HepG2 (cell line): ENCODE data around the gene SCYL1. TPM values are rescaled to one million over a fixed set of nuclear protein-coding genes. Genes with fewer than 3 reads are reported as not detected.

ENCODE experiments used
- ETV6 ChIP-seq: sonication (generic); formaldehyde crosslinking; conservative IDR thresholded peaks from 2 replicates; pipeline ENCODE4 v1.4.0; 2020; ENCODE audit warnings: missing genetic modification reagents
- GMEB1 ChIP-seq: sonication (generic); formaldehyde crosslinking; IDR thresholded peaks from 2 replicates; pipeline ENCODE4 v1.5.1; 2020; ENCODE audit warnings: missing genetic modification reagents, mild to moderate bottlenecking, borderline replicate concordance
- NR3C1 ChIP-seq: sonication (generic); formaldehyde crosslinking; IDR thresholded peaks from 2 replicates; pipeline ENCODE4 v1.4.0; 2020; ENCODE audit warnings: missing genetic modification reagents
- PRMT3 ChIP-seq: sonication (generic); formaldehyde crosslinking; IDR thresholded peaks from 2 replicates; pipeline ENCODE4 v1.8.1; 2022; ENCODE audit warnings: low read depth, mild to moderate bottlenecking, moderate library complexity, missing genetic modification reagents, borderline replicate concordance
- SNAPC4 ChIP-seq: sonication (generic); formaldehyde crosslinking; IDR thresholded peaks from 2 replicates; pipeline ENCODE4 v1.4.0; 2020; ENCODE audit warnings: mild to moderate bottlenecking, missing genetic modification reagents
- ZBED4 ChIP-seq: sonication (generic); formaldehyde crosslinking; IDR thresholded peaks from 2 replicates; pipeline ENCODE4 v1.4.0; 2020; ENCODE audit warnings: missing genetic modification reagents, borderline replicate concordance
- ZNF597 ChIP-seq: sonication (generic); formaldehyde crosslinking; IDR thresholded peaks from 2 replicates; pipeline ENCODE4 v1.5.0; 2020; ENCODE audit warnings: missing genetic modification reagents
- ZNF609 ChIP-seq: sonication (generic); formaldehyde crosslinking; IDR thresholded peaks from 2 replicates; pipeline ENCODE4 v1.4.0; 2020; ENCODE audit warnings: mild to moderate bottlenecking, missing genetic modification reagents, borderline replicate concordance
- polyA plus RNA-seq, 8 experiments: library from polyadenylated mRNA; depleted of rRNA in 3 of 8; stranded (reverse) in 7 of 8; unstranded in 1 of 8; fragments of >200 nt; fragmentation: Illumina TruSeq in 4 of 8; extraction: Trizol in 4 of 8; gene quantifications; 2 replicates each; pipeline versions ENCODE4 v1.2.1 to v1.2.3, GENCODE V29; 2011 to 2016; ENCODE audit warnings: low read depth in 4 of 8, missing spikeins in 1 of 8, mixed read lengths in 1 of 8; ENCODE audit not compliant: insufficient read depth in 1 of 8
- total RNA-seq, 5 experiments: library from RNA; depleted of rRNA; stranded (reverse); fragments of >200 nt; fragmentation: Illumina TruSeq; extraction: Trizol; gene quantifications; 2 replicates each; pipeline ENCODE4 v1.2.3, GENCODE V29; 2016; ENCODE audit warnings: low read depth in 1 of 5

Gene SCYL1
- total and polyA plus RNA-seq, 2 of the 13 experiments (the other 11 are each of a cell fraction or from before 2014, with no cell fraction given): 65.9 to 103 TPM

- TF ChIP-seq ZNF597 (no peak), NR3C1 (CRISPR knock-in tag) (no peak), ZNF609 (CRISPR knock-in tag) (no peak), PRMT3 (CRISPR knock-in tag) (no peak), GMEB1 (CRISPR knock-in tag) (no peak), ZBED4 (CRISPR knock-in tag) (no peak), ETV6 (CRISPR knock-in tag) (no peak), SNAPC4 (CRISPR knock-in tag) (no peak)
Observed at GRCh38 chr11:65488273-65489034, 36.4 kb upstream of the SCYL1 start (continued).
